Measurements from ENCODE around the gene MYL2.

MYL2 gene

GRCh38 chr12:110935588-110935987 lies 15.2 kb upstream of the MYL2 start:
- DNase-seq (ENCODE audit: low spot score), result no peak
- TF ChIP-seq CTCF (IDR thresholded peaks at IDR 0.05; ENCODE audit: extremely low read depth, missing control alignments), result no peak

- TF ChIP-seq CTCF (IDR thresholded peaks at IDR 0.05; ENCODE audit: extremely low read depth, missing control alignments), result no peak
- no peak for DNase-seq (ENCODE audit: low spot score)
Measured at GRCh38 chr12:110934093-110934852, 13.9 kb upstream of the MYL2 start.

DNA sequence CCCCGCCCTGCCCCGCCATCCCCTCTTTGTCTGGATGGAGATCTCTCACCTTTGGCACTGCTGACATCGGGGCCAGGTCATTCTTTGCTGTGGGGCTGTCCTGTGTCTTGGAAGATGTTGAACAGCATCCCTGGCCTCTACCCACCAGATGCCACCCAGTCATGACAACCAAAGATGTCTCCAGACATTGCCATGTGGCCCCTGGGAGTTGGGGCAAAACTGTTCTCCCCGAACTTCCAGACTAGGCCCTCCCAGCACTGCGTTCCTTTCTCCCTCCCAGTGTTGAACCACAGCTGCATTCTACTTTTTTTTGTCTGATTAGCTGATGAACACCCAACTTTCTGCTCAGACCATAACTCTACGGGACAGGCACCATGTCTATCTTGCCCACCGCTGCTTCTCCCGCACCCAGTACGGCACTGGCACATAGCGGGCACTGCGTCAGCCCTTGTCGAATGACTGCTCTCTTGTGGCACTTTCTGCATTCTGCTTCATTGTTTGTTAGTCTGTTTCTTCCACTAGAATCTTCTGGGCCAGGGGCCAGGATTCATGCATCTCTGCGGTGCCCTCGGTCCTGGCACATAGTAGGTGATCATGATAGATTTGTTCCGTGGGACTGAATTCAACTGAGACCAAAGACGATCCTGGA lies 13.1 kb upstream of the MYL2 start:
- no peak for DNase-seq (ENCODE audit: low spot score)
- TF ChIP-seq CTCF (IDR thresholded peaks at IDR 0.05; ENCODE audit: extremely low read depth, missing control alignments), result no peak

- no peak for DNase-seq (ENCODE audit: low spot score)
- TF ChIP-seq CTCF (IDR thresholded peaks at IDR 0.05; ENCODE audit: extremely low read depth, missing control alignments), result no peak
Measured at GRCh38 chr12:110932046-110932445, 11.7 kb upstream of the MYL2 start.

- TF ChIP-seq CTCF (IDR thresholded peaks at IDR 0.05; ENCODE audit: extremely low read depth, missing control alignments), result no peak
- DNase-seq (ENCODE audit: low spot score), result no peak
Measured at GRCh38 chr12:110931315-110931728, 10.9 kb upstream of the MYL2 start.

- no peak for DNase-seq (ENCODE audit: low spot score)
- no peak for TF ChIP-seq CTCF (IDR thresholded peaks at IDR 0.05; ENCODE audit: extremely low read depth, missing control alignments)
Measured at GRCh38 chr12:110930348-110931314, 10.3 kb upstream of the MYL2 start.
